Colonic mucosa (tissue), 4 donors: Measurements from ENCODE around the gene RGSL1. TPM values are rescaled to one million over a fixed set of nuclear protein-coding genes. Genes with fewer than 3 reads are reported as not detected.

ENCODE experiments used
- DNase-seq: peaks from one replicate; pipeline ENCODE4 v3.0.0-alpha.2; 2020
- H3K27ac ChIP-seq: fragments of 200-600 bp; one replicate; pipeline ENCODE4 v1.8.0; 2021
- H3K27me3 ChIP-seq: fragments of 200-600 bp; one replicate; pipeline ENCODE4 v1.8.0; 2021
- H3K36me3 ChIP-seq: fragments of 200-600 bp; one replicate; pipeline ENCODE4 v1.8.0; 2021
- H3K4me1 ChIP-seq: fragments of 200-600 bp; one replicate; pipeline ENCODE4 v1.8.0; 2021; ENCODE audit warnings: mild to moderate bottlenecking
- H3K4me3 ChIP-seq: fragments of 200-600 bp; one replicate; pipeline ENCODE4 v1.8.0; 2021
- H3K9ac ChIP-seq, 2 donors: one replicate each; pipeline ENCODE4 v1.7.0; 2013; ENCODE audit warnings: control low read depth in 2 of 2, low read depth in 2 of 2, low read length in 2 of 2
- H3K9me3 ChIP-seq: fragments of 200-600 bp; one replicate; pipeline ENCODE4 v1.8.0; 2021
- CTCF ChIP-seq: fragments of 200-600 bp; IDR thresholded peaks from one replicate; pipeline ENCODE4 v1.8.0; 2022; ENCODE audit warnings: antibody characterized with exemption, mild to moderate bottlenecking
- intact Hi-C: fragments of 100-400 bp; cut with DNase I; formaldehyde crosslinking; loops from one replicate; pipeline ENCODE4 v1.14.1; 2022
- total RNA-seq, 2 donors: library from RNA; stranded (reverse); fragmentation: NEBNext Ultra II Directional in 1 of 2; extraction: Animal tissue kit (Norgen Biotek cat#: 25700) in 1 of 2; gene quantifications; one replicate each; pipeline ENCODE4 v1.2.1, GENCODE V29; 2021
- donor health status: healthy.
- donor health status: DM: no; HTN: no; CAD: no.
- donor health status: DM: no; HTN: no; CAD: no.

RGSL1 gene
- total RNA-seq, 2 donors from 2014 or later, result not detected

- no peaks in the 10 kb centered on the region for H3K4me1 ChIP-seq
- H3K9ac ChIP-seq, result no peak overlapping the region
- no peak overlapping the region for H3K4me3 ChIP-seq
- H3K27me3 ChIP-seq, result no peaks in the 10 kb centered on the region
- intact Hi-C loops, result no loop called here
- H3K9me3 ChIP-seq, result no peaks in the 10 kb centered on the region
- H3K36me3 ChIP-seq, result no peaks in the 10 kb centered on the region
- no peak overlapping the region for H3K27ac ChIP-seq
- no peak for TF ChIP-seq CTCF
- no peak for DNase-seq
Measured at GRCh38 chr1:182460550-182460951, 10.6 kb downstream of the RGSL1 start.

- Histone ChIP-seq H3K9ac (no peak overlapping the region), H3K27me3 (no peaks in the 10 kb centered on the region), H3K9me3 (no peaks in the 10 kb centered on the region), H3K36me3 (no peaks in the 10 kb centered on the region), H3K4me3 (no peak overlapping the region), H3K4me1 (no peaks in the 10 kb centered on the region), H3K27ac (no peak overlapping the region)
- no peak for TF ChIP-seq CTCF
- DNase-seq, result no peak
- intact Hi-C loops, result no loop called here
Measured at GRCh38 chr1:182473556-182473955, 23.6 kb downstream of the RGSL1 start.

- Histone ChIP-seq H3K4me3 (no peak overlapping the region), H3K9ac (no peak overlapping the region), H3K4me1 (no peaks in the 10 kb centered on the region), H3K36me3 (no peaks in the 10 kb centered on the region), H3K27me3 (no peaks in the 10 kb centered on the region), H3K9me3 (no peaks in the 10 kb centered on the region), H3K27ac (no peak overlapping the region)
- no peak for TF ChIP-seq CTCF
- DNase-seq, result no peak
- intact Hi-C loops, result no loop called here
Measured at GRCh38 chr1:182476625-182477024, 26.7 kb downstream of the RGSL1 start.

- intact Hi-C loops, result no loop called here
- Histone ChIP-seq H3K36me3 (no peaks in the 10 kb centered on the region), H3K27ac (no peak overlapping the region), H3K4me1 (no peaks in the 10 kb centered on the region), H3K9me3 (no peaks in the 10 kb centered on the region), H3K27me3 (no peaks in the 10 kb centered on the region), H3K4me3 (no peak overlapping the region), H3K9ac (no peak overlapping the region)
- TF ChIP-seq CTCF, result no peak
- DNase-seq, result no peak
Measured at GRCh38 chr1:182478238-182478637, 28.3 kb downstream of the RGSL1 start.

- intact Hi-C loops, result no loop called here
- H3K9ac ChIP-seq, result no peak overlapping the region
- TF ChIP-seq CTCF, result no peak
- H3K4me3 ChIP-seq, result no peak overlapping the region
- H3K27me3 ChIP-seq, result no peaks in the 10 kb centered on the region
- H3K4me1 ChIP-seq, result no peaks in the 10 kb centered on the region
- no peaks in the 10 kb centered on the region for H3K36me3 ChIP-seq
- no peak overlapping the region for H3K27ac ChIP-seq
- no peak for DNase-seq
- H3K9me3 ChIP-seq, result no peaks in the 10 kb centered on the region
Measured at GRCh38 chr1:182484067-182484466, 34.1 kb downstream of the RGSL1 start.
